ENCODE data around the gene LRMDA.

LRMDA gene

DNA sequence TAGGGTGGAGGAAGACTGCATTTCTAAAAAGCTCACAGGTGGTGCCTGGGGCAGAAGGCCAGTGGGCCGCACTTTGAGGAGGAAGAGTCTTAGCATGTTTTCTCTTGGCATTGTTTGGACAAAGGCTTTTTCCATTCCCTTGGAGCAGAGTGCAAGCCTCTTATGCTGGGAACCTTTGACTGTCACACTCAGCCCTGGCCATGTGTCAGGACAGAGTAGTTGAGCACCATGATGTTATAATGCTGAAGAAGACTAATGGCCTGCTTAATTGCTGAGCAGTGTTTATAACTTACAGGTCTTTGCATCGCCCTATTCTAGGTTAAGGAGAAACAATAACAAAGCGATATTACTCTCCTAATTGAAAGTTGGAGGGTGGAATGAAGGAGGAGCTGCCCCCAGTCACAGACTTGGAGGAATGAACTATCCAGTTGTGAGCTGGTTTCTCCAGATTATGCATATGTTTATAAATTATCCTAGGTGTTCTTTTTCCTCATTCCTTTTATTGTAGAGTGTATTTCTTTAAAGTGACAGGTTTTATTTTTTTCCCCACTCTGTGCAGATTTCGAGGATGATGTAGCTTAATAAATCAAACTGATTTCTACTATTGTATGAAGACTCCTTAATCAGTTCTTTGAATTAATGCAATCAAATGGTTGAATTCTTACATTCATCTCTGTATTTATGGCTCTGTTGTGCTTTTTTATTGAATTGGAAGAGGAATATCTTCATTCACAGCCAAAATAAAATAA is 767.0 kb downstream of the LRMDA start:
- DNase-seq (ENCODE audit: low read depth in 3 of 3) = no peak

DNA sequence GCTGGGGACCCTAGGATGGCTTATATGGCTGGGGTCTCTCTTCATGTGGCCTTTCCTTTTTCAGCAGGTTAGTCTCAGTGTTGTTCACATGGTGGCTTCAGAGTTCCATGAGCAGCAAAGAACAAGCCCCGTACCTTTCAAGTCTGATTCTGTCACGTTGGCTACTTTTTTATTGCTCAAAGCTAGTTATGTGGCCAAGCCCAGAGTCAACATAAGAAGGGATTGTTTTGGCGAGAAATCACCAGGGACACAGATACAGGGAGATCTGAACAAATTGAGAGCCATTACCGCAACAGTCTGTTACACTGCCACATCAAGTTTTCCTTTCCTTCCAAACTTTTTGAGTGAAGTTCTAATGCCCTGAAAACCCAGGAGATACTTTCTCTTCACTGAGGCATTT is 770.5 kb downstream of the LRMDA start:
- DNase-seq (ENCODE audit: low read depth in 3 of 3) = no peak

DNA sequence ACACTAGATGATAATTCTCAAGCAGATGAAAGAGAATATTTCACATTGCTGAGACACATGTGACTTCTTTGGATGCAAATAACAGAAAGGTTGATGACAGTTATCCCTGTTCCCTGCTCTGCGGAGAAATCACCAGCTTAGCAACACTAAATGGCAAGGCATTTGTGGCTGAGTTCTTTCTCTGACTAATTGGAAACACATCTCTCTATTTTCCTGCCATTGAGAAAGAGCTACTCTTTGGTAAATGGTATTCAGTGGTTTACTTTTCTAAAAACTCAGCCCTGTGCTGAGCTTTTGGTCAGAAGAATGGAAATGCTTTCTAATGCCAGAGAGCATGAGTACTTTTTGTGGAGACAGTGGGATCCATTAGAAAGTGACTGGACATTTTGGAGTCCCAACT is 771.4 kb downstream of the LRMDA start:
- no peak for DNase-seq (ENCODE audit: low read depth in 3 of 3)

DNA sequence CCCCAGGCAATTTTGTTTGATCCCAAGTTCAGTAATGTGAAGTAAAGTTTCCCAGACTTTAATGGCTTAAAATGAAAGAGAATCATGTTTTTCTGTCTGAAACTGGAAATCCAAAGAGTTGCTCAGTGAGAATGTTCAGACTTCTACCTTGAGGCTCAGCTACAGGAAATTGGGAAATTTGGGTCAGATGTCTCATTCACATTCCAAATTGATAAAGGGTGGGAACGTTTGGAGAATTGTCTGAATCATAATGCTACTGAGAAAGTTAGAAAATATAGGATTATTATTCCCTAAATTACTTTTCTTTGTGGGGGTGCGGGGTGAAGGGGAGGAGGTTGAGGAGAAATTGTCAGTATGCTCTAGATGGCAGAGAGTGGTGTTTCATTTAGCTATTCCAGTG is 773.9 kb downstream of the LRMDA start:
- DNase-seq (ENCODE audit: low read depth in 3 of 3) = no peak

DNA sequence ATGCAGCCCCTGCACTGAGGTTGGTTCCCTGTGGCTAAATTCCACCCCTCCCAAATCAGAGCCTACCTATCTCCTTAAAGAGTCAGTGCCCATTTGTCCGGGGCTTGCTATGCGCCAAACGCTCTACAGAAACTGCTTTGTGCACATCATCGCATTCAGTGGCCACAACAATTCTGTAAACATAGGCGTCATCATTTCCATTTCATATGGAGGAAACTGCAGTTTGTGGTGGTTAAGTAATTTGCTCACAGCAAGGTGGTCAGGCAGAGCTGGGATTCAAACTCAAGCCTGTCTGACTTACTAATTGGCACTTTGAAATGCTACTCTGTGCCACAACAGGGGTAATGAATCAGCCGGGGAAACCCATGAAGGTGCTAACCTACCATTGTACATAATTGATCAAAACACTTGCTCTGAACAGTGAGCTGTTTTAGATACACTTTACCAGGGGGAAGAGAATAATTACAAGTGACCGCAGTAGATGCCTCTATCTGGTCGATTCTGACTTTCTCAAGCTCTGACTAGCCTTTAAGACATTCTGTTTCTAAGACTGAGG is 775.5 kb downstream of the LRMDA start:
- DNase-seq (ENCODE audit: low read depth in 3 of 3) = no peak

DNA sequence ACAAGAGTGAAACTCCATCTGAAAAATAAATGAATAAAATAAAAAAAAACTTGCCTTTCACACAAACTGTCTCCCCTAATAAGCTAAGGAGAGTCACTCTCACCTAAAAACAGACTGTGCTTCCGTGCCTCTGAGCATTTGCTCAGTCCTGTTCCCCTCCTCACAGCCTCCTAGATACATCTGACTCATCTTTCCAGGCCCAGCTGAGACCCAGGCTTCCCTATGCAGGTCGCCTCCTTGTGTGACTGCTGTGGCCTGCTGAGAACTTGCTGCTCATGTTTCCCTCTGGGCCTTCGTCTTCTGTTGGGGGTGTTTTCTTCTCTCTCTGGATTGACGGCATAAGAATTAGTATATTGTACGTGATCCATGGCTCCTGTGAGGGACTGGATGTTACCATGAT is 777.7 kb downstream of the LRMDA start:
- DNase-seq (ENCODE audit: low read depth in 3 of 3) = no peak

DNA sequence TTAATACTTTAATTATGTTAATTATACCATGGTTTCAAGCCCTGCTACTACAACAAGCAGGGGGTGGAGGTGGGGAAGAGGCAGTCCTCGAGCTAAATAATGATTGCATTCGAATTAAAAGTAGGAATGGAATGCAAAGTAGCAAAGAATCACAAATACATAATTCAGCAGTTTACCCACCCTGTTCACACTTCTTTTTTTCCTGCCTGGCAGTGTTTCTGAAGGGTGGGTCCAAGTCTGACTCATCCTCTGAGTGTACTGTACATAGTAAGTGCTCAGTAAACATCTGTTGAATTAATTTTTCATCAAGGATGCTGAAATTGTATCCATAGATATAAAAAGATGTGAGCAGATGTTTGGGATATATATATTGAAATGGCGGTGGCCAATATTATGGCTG is 778.8 kb downstream of the LRMDA start:
- no peak for DNase-seq (ENCODE audit: low read depth in 3 of 3)

DNA sequence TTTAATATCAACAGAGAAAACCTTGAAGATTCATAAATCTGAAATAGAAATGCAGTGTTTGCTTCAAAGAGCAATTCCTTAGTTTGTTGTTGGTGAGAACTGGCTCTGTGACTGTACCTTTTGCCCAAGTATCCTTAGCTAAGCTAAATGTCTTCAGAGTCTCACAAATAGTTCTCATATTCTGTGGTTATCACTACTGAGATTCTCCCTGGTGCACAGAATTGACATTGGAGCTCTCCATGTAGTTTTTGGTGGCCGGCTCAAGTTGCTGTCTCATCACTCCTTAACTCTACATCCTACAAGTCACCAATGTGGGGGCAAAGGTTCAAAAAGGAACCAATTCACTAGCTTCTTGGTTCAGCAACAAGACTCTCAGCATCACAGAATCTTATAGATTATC is 780.3 kb downstream of the LRMDA start:
- no peak for DNase-seq (ENCODE audit: low read depth in 3 of 3)

DNA sequence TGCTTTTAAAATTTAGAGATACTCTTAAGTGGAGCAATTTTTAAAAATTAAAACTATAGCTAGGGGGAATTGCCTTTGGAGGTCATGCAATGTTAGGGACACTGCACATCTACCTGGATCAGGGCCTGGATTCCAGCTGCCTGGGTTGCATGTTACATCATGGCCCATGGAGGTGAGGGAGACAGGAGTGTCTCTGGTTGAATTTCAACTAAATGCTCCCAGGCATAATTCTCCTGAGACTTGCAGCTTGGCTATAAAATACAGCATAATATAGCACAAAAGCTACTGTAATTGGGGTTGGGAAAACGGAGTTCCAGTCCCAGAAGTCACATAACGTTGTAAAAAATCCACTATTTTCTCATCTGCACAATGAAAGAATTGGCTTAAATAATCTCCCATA is 782.5 kb downstream of the LRMDA start:
- no peak for DNase-seq (ENCODE audit: low read depth in 3 of 3)

DNA sequence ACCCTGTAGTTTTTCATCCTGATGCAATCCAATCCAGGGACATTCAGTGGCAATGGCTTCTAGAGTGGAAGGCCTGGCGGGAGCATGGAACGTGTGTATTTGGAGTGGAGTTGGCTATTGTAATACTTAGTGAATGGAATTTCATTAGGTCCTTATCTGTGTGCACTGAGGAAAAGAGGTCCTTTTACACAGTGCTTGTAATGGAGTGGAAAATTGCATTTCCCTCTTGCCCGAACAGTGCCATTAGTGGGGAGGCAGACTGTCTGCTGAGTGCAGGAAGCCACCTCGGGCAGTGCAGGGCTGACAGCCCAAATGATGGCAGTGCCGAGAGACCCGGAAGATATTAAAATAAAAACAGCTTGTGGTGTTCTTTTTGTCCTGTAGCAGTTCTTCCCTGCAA is 786.6 kb downstream of the LRMDA start:
- no peak for DNase-seq (ENCODE audit: low read depth in 3 of 3)

DNA sequence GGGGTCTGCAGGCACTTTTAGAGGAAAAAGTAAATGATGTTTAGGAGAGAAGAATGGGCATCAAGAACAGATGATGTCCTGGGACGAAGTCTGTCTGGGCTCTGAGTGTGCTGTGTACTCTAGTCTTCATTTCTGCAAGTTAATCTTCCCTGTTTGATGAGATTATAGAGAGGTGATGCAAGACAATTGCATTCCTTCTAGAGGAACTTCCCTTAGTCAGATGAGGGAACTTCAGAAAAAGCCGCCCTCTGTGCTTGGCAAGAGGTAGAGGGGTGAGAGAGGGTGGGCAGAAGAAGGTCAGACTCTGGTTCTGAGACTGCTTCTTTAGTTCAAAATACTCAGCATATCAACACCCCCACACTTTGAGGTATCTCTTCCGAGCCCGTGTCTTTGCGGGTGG is 797.9 kb downstream of the LRMDA start:
- no peak for DNase-seq (ENCODE audit: low read depth in 3 of 3)

DNA sequence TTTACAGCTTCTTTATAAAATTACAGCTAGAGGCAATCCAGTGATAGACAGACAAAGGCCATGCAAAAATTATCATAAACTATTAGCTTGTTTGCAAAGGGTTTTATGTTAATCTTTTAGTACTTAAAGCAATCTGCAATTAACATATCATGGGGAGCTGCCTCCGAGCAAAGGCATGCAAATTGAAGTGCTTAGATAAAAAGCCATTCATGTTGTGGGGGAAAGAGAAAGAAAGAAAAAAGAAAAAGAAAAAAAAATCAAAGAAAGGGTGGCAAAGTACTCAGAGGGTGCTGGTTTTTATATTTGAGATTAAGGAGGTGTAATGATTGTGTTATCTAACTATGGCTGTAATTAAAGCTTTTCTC is 799.5 kb downstream of the LRMDA start:
- DNase-seq (ENCODE audit: low read depth in 3 of 3) = no peak

DNA sequence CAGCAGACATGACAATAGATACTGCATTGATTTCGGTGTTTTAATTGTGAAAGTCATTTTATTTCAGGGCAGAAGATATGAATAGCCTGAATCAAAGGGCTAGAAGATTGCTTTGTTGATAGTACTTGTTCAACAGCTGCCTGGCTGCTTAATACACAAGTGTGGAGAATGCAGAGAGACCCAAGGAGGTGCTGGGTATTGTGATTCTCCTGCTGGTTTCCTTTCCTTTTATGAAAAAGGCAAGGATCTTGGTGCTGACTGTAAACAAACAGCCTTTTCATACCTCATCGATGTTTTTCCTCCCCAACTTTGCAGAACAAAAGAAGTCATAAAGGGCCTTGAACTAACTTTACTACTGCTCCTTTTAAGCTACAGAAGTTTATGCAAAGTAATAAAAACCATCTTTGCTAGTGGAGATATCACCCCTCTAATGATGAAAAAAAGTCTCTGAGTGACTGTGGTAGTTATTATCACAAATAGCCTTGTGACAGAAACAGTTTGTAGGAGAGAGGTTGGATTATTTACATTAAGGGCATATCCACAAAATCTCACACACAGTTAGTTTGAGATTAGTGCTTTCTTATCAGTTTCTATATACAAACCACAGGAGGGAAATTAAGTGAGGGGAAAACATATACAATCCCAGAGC is 800.0 kb downstream of the LRMDA start:
- no peak for DNase-seq (ENCODE audit: low read depth in 3 of 3)

DNA sequence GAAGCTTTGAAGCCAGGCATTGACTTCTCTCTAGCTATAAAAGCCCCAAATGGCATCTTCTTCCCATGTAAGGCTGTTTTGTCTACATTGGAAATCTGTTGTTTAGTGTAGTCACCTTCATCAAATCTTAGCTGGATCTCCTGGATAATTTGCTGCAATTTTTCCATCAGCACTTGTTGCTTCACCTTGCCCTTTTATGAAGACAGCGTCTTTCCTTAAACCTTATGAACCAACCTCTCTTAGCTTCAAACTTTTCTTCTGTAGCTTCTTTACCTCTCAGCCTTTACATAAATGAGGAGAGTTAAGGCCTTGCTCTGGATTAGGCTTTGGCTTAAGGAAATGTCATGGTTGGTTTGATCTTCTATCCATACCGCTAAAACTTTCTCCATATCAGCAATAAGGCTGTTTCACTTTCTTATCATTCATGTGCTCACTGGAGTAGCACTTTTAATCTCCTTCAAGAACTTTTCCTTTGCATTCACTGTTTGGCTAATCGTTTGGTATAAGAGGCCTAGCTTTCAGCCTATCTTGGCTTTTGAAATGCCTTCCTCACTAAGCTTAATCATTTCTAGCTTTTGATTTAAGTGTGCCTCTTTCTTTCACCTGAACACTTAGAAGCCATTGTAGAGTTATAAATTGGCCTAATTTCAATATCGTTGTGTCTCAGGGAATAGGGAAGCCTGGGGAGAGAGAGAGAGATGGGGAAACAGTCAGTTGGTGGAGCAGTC is 803.2 kb downstream of the LRMDA start:
- DNase-seq (ENCODE audit: low read depth in 3 of 3) = no peak

DNA sequence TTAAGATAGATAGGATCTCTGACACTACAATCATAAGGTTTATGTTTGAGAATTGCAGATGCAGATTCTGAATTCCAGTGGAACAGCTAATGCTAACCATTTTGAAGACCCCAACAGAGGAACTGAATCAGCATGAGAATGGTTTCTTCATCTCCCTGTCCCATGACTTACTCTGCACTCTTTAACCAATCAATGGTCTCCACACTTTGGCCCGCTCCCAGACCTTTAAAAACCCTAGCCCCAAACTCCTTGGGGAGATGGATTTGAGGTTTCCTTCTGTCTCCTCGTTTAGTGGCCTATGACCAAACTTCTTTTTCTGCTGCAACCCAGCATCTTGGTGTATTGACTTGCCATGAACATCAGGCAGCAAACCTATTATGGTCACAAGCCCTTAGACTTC is 804.9 kb downstream of the LRMDA start:
- no peak for DNase-seq (ENCODE audit: low read depth in 3 of 3)

DNA sequence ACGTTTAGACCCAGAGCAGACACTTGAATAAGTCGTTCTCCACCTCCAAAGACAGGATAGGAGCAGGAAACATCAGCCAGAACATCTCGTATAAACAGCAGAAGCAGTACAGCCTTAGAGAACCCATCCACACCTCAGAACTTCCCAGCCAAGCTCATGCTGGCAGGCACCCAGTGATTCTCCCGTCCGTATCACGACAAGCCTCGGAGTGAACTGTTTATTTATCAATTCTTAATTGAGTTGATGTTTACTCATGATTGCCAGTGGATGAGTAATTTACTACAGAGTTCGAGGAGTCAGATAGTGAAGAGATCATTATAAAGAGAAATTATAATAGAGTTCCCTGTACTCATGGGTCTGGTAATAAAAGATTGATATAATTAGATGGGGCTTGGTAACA is 811.5 kb downstream of the LRMDA start:
- DNase-seq (ENCODE audit: low read depth in 3 of 3) = no peak

DNA sequence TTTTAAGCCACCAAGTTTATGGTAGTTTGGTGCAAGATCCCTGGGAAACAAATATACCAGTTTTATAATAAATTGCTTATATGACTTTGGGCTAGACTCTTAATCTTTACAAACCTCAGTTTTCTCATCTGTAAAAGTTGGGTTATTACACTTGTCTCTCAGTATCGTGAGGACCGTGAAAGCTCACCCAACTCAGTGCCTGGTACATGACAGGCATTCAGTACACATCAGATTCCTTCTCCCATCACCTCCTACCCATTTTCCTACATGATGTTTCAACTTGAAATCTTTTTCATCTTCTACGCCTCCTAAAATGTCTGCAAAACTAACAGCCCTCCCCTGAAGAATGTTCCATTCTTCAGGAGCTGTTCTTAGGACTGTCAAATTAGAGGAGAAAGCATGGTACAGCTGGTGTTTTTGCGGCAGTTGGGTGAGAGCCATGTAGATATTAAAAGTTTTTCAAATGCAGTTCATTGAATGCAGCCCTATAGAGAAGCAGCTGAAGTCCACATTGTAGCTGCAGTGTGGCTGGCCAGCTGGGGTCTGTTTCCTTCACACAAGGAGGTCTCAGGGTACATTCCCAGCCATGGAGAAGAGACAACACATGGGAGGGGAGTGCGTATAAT is 812.8 kb downstream of the LRMDA start:
- no peak for DNase-seq (ENCODE audit: low read depth in 3 of 3)

DNA sequence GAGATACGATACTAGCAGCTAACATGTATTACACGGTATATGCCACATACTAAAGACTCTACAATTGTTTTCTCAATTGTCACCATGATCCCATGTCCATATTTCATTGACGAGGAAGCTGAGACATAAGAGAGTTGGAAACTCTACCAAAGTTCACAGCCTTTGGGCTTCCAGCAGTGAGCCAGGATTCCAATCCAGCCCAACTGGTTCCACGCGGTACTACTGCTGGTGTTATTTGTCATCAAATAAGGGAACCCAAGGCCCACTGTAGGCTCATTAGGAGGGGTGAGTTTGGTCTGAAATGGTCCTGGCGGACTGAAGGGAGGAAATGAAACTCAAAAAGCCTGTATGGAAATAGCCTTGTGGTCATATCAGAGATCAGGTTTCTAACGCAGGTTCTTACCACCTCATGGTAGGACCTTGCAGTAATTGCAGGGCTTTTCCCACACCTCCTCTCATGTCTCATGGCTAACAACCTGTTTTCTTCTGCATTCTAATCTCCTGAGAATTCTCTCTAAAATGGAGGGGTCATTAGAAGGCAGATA is 814.6 kb downstream of the LRMDA start:
- DNase-seq (ENCODE audit: low read depth in 3 of 3) = no peak

DNA sequence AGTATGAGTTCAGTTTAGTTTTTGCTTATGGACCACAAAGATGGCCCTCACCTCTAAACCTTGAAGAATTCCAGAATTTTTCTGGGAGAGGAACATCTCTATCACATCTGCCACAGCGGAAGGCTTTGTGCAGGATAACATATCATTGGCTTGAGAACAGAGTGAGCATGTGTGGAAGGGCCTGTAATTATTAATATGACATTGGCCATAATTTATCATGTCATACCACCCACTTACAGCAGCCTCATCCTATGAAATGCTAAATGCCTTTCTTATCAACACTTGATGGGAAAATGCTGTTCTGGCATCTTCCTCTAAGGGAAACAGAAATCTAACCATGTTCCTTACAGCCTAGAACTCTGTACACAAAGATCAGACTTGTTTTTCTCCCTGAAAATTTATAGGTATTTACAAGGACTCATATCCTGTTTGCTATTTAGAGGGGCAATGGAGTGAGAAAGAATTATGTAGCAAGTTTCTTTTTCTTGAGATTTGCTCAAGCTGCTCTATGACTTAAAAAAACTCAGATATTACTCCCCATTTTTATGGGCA is 817.3 kb downstream of the LRMDA start:
- DNase-seq (ENCODE audit: low read depth in 3 of 3) = no peak

DNA sequence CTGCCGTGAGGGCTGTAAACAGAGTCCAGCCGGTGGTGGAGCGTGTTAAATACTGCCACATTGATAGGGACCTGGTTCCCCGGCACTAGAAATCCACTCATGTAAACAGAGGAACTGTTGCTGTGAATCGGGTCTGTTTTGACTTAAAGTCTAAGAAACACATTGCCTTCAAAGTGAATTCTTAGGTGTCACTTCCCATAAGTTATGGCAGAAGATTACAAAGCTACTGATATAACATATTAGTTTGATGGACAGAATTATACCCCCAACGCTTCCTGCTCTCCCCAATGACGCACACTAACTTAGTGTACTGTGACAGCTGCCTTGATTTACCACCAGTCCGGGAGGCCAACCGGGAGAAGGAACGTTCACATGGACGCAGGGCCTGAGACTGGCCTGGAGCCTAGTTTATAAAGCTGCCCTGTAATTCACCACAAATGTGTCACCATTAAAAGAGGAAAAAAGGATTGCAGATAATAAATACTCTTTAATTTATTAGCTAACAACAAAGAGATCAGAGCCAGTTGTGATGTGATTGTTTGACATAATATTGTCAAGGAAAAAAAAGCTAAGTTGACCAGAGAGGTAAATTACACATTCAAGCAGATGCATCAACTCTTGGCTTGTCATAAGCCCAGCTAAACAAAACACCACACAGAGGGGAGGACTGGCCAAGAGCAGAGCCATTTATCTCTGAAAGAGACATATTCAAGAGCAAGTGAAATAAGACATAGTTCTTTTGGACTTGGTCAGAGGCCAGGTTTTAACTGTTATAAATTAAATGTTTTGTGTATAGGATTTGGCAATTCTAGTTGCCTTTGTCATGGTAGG is 820.6 kb downstream of the LRMDA start:
- no peak for DNase-seq (ENCODE audit: low read depth in 3 of 3)

DNA sequence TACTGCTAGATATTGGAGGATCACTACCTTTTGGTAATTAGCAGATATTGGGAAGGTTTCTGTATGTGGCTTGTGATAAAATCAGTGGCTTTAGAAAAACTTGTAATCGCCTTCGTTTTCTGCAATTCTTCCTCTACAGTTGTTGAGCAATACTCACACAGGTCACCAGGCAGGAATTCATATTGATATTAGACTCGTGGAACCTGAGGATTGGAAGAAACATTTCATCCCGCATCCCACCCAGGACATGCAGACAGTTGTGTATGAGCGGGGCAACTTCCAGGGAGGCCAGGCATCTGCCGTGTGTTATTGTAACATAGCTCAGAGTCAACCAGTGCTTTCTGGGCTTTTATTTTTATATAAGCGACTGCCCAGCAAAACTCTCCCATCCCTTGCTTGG is 821.3 kb downstream of the LRMDA start:
- DNase-seq (ENCODE audit: low read depth in 3 of 3) = no peak
